ENCODE measurements around the gene MPPED1.

- no peak for TF ChIP-seq YY1 (IDR thresholded peaks at IDR 0.05; ENCODE audit: insufficient read depth, insufficient replicate concordance, low read depth, low read length)
- no peak for TF ChIP-seq GATAD2A (CRISPR knock-in tag; IDR thresholded peaks at IDR 0.05)
- TF ChIP-seq CTCF (CRISPR knock-in tag; IDR thresholded peaks at IDR 0.05), result no peak
Observed at GRCh38 chr22:43401661-43402060, 10.2 kb upstream of the MPPED1 start.
